IMR-90 (cell line): Measurements from ENCODE around the gene CTDP1. TPM values are rescaled to one million over a fixed set of nuclear protein-coding genes. Genes with fewer than 3 reads are reported as not detected.

ENCODE experiments used
- ATAC-seq: fragments of 200-7000 bp; cut with Tn5 transposase; 2 replicates; pipeline ENCODE4 v1.9.1; 2020; ENCODE audit warnings: low read depth, mild to moderate bottlenecking, moderate library complexity
- BruUV-seq: library from RNA; stranded (reverse); fragments of 400-500 nt; replicated peaks from 2 replicates; lab custom pipeline; 2021; lab: Mats Ljungman, UMichigan
- CTCF ChIA-PET: fragments of 300-600 bp; formaldehyde crosslinking; extraction: SDS; loops from one replicate; lab custom pipeline; 2021; ENCODE audit warnings: antibody characterized with exemption; lab: Yijun Ruan, JAX
- POLR2A ChIA-PET: fragments of 300-600 bp; sonication (Branson Sonifier 250); formaldehyde crosslinking; loops from one replicate; lab custom pipeline; 2022; ENCODE audit warnings: antibody characterized with exemption; ENCODE audit not compliant: unreplicated experiment; lab: Charles Lee
- DNase-seq: peaks from one replicate; pipeline ENCODE4 v3.0.0; 2013
- H2AFZ ChIP-seq: replicated peaks from 2 replicates; pipeline ENCODE3; 2013; ENCODE audit warnings: low read length, mild to moderate bottlenecking; ENCODE audit not compliant: poor library complexity
- H2AK5ac ChIP-seq: 2 replicates; pipeline ENCODE4 v1.6.1; 2013; ENCODE audit warnings: low read depth, low read length, inconsistent platforms
- H2AK9ac ChIP-seq: replicated peaks from 2 replicates; pipeline ENCODE3; 2013; ENCODE audit warnings: mild to moderate bottlenecking, low read depth, low read length, moderate library complexity; ENCODE audit not compliant: poor library complexity
- H2BK120ac ChIP-seq: 2 replicates; pipeline ENCODE4 v1.6.1; 2013; ENCODE audit warnings: low read depth, low read length, inconsistent platforms
- H2BK15ac ChIP-seq: 3 replicates; pipeline ENCODE4 v1.6.1; 2013; ENCODE audit warnings: low read depth, low read length, inconsistent platforms
- H2BK20ac ChIP-seq: 2 replicates; pipeline ENCODE4 v1.6.1; 2013; ENCODE audit warnings: low read depth, mild to moderate bottlenecking, inconsistent platforms, low read length, moderate library complexity
- H2BK5ac ChIP-seq: 2 replicates; pipeline ENCODE4 v1.6.1; 2013; ENCODE audit warnings: mild to moderate bottlenecking, low read depth, low read length, inconsistent platforms; ENCODE audit not compliant: poor library complexity, severe bottlenecking
- H3K14ac ChIP-seq: replicated peaks from 2 replicates; pipeline ENCODE4 v1.6.1; 2013; ENCODE audit warnings: low read depth, low read length, inconsistent platforms
- H3K18ac ChIP-seq: 2 replicates; pipeline ENCODE4 v1.6.1; 2013; ENCODE audit warnings: low read depth, low read length, control low read depth
- H3K23ac ChIP-seq: 2 replicates; pipeline ENCODE4 v1.6.1; 2013; ENCODE audit warnings: low read depth, low read length, inconsistent platforms
- H3K27ac ChIP-seq: 2 replicates; pipeline ENCODE4 v1.5.1; 2013; ENCODE audit warnings: mild to moderate bottlenecking, control low read depth, low read length; ENCODE audit not compliant: insufficient read depth
- H3K27me3 ChIP-seq: 2 replicates; pipeline ENCODE4 v1.6.1; 2013; ENCODE audit warnings: low read length; ENCODE audit not compliant: control insufficient read depth, insufficient read depth
- H3K36me3 ChIP-seq: 2 replicates; pipeline ENCODE4 v1.6.1; 2013; ENCODE audit warnings: low read length, mixed read lengths; ENCODE audit not compliant: control insufficient read depth, insufficient read depth
- H3K4ac ChIP-seq: 2 replicates; pipeline ENCODE4 v1.6.1; 2013; ENCODE audit warnings: low read depth, low read length, inconsistent platforms
- H3K4me1 ChIP-seq: 2 replicates; pipeline ENCODE4 v1.6.1; 2013; ENCODE audit warnings: low read length, mixed read lengths; ENCODE audit not compliant: control insufficient read depth, insufficient read depth
- H3K4me2 ChIP-seq: 2 replicates; pipeline ENCODE4 v1.6.1; 2013; ENCODE audit warnings: low read depth, mild to moderate bottlenecking, control low read depth, low read length, moderate library complexity
- H3K4me3 ChIP-seq: 2 replicates; pipeline ENCODE4 v1.5.1; 2013; ENCODE audit warnings: low read depth, mild to moderate bottlenecking, control low read depth, low read length, moderate library complexity; ENCODE audit not compliant: insufficient read depth
- H3K56ac ChIP-seq: 2 replicates; pipeline ENCODE4 v1.6.1; 2013; ENCODE audit warnings: low read length, inconsistent platforms; ENCODE audit not compliant: insufficient read depth; ENCODE audit errors: extremely low read depth
- H3K79me1 ChIP-seq, 2 experiments: 2 replicates each; pipeline ENCODE4 v1.6.1; 2013; ENCODE audit warnings: low read length in 2 of 2, inconsistent platforms in 1 of 2, low read depth in 1 of 2
- H3K9ac ChIP-seq: 2 replicates; pipeline ENCODE4 v1.6.1; 2013; ENCODE audit warnings: low read depth, low read length, control low read depth
- H3K9me1 ChIP-seq: 2 replicates; pipeline ENCODE4 v1.6.1; 2013; ENCODE audit warnings: low read length, inconsistent platforms; ENCODE audit not compliant: insufficient read depth
- H3K9me3 ChIP-seq: 2 replicates; pipeline ENCODE4 v1.6.1; 2013; ENCODE audit warnings: low read length; ENCODE audit not compliant: control insufficient read depth, insufficient read depth
- H4K20me1 ChIP-seq: 2 replicates; pipeline ENCODE4 v1.6.1; 2013; ENCODE audit warnings: low read length, inconsistent platforms; ENCODE audit not compliant: insufficient read depth
- H4K5ac ChIP-seq: 2 replicates; pipeline ENCODE4 v1.6.1; 2013; ENCODE audit warnings: mild to moderate bottlenecking, low read depth, low read length, control low read depth
- H4K8ac ChIP-seq, 2 experiments: 2 replicates each; pipeline ENCODE4 v1.6.1; 2013; ENCODE audit warnings: low read depth in 2 of 2, low read length in 2 of 2, control low read depth in 1 of 2, inconsistent platforms in 1 of 2
- H4K91ac ChIP-seq: 2 replicates; pipeline ENCODE4 v1.6.1; 2013; ENCODE audit warnings: low read depth, low read length, inconsistent platforms; ENCODE audit not compliant: insufficient read depth
- BHLHE40 ChIP-seq: fragments of 150-350 bp; IDR thresholded peaks from 2 replicates; pipeline ENCODE4 v1.6.1; 2016; ENCODE audit warnings: mild to moderate bottlenecking, low read depth, low read length
- CEBPB ChIP-seq: IDR thresholded peaks from 2 replicates; pipeline ENCODE4 v1.6.1; 2012; ENCODE audit warnings: low read depth, low read length, improper control_type of control experiment
- ELK1 ChIP-seq: fragments of 150-350 bp; IDR thresholded peaks from 2 replicates; pipeline ENCODE4 v1.6.1; 2016; ENCODE audit warnings: low read depth, mild to moderate bottlenecking, low read length, moderate library complexity, borderline replicate concordance
- FOS ChIP-seq: fragments of 150-350 bp; IDR thresholded peaks from 2 replicates; pipeline ENCODE4 v1.6.1; 2016; ENCODE audit warnings: low read depth, low read length
- MAFK ChIP-seq: IDR thresholded peaks from 2 replicates; pipeline ENCODE4 v1.6.1; 2012; ENCODE audit warnings: low read depth, low read length, improper control_type of control experiment
- MAZ ChIP-seq: IDR thresholded peaks from 2 replicates; pipeline ENCODE4 v1.6.1; 2012; ENCODE audit warnings: low read depth, mild to moderate bottlenecking, low read length, improper control_type of control experiment, moderate library complexity, borderline replicate concordance
- NFE2L2 ChIP-seq: fragments of 150-350 bp; IDR thresholded peaks from 2 replicates; pipeline ENCODE4 v1.6.1; 2016; ENCODE audit warnings: low read depth, mild to moderate bottlenecking, low read length
- POLR2A ChIP-seq: IDR thresholded peaks from 2 replicates; pipeline ENCODE4 v1.6.1; 2012; ENCODE audit warnings: mild to moderate bottlenecking, low read depth, low read length
- RAD21 ChIP-seq: IDR thresholded peaks from 2 replicates; pipeline ENCODE4 v1.6.1; 2012; ENCODE audit warnings: low read length, improper control_type of control experiment
- RCOR1 ChIP-seq: IDR thresholded peaks from 2 replicates; pipeline ENCODE4 v1.6.1; 2012; ENCODE audit warnings: mild to moderate bottlenecking, low read length, improper control_type of control experiment; ENCODE audit not compliant: insufficient replicate concordance
- RFX5 ChIP-seq: IDR thresholded peaks from 2 replicates; pipeline ENCODE4 v1.8.0; 2012; ENCODE audit warnings: low read depth, mild to moderate bottlenecking, low read length, moderate library complexity
- SMC3 ChIP-seq: fragments of 150-350 bp; IDR thresholded peaks from 2 replicates; pipeline ENCODE4 v1.6.1; 2016; ENCODE audit warnings: low read depth, mild to moderate bottlenecking, antibody characterized with exemption, low read length, moderate library complexity
- WGBS, 2 experiments: methylation state at CpG; one replicate each; pipeline versions ENCODE4 v1.1.5 to v1.1.7; 2013; ENCODE audit warnings: missing lambda C conversion rate in 2 of 2; ENCODE audit not compliant: insufficient read length in 1 of 2; ENCODE audit errors: extremely low coverage in 2 of 2; 5-methylcytosine and 5-hydroxymethylcytosine counted together
- dilution Hi-C: fragments of 300-500 bp; cut with HindIII; formaldehyde crosslinking; loops from one replicate; pipeline ENCODE4 v1.14.3; 2018; ENCODE audit warnings: low sequenced_read_pairs; ENCODE audit not compliant: unreplicated experiment
- in situ Hi-C: fragments of 300-500 bp; cut with MboI; formaldehyde crosslinking; loops from 3 replicates; pipeline ENCODE4 v1.14.3; 2019; ENCODE audit warnings: low sequenced_read_pairs, inconsistent platforms, mixed read lengths
- intact Hi-C: fragments of 100-400 bp; cut with micrococcal nuclease; formaldehyde crosslinking; loops from 2 replicates; pipeline ENCODE4 v1.10.0; 2022
- polyA plus RNA-seq, 3 experiments: library from polyadenylated mRNA; depleted of rRNA; stranded (reverse); fragments of >200 nt; gene quantifications; 2 replicates each; pipeline ENCODE4 v1.2.3, GENCODE V29; 2012; ENCODE audit warnings: low replicate concordance in 1 of 3
- total RNA-seq: library from RNA; depleted of rRNA; stranded (reverse); fragments of >200 nt; gene quantifications from 2 replicates; pipeline ENCODE4 v1.2.3, GENCODE V29; 2012

Gene CTDP1
- total and polyA plus RNA-seq, 2 of the 4 experiments (the other 2 are of a cell fraction): 13.4 to 17.6 TPM

DNA sequence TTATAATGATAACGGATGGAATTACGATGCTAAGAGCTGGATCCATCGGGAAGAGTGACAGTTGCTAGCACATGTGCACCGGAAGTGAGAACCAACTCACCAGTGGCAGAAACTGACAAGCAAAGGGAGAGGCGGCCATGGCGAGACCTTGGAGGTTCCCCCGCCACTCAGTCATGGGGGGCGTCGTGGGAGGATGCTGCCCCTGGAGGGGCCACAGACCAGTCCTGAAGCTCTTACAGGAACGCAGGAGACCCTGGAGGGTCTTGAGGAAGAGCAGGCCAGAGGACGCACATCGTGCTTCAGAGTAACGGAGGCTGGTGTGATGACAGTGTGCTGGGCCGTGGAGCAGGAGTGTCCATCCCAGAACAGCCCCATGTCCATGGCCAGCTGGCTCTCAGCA is 65.0 kb downstream of the CTDP1 start:
- ATAC-seq: no peak
- BruUV-seq: no TSS peak
- H3K36me3 ChIP-seq: peaks cover 31% of the 10 kb centered on the region

More for the DNA sequence above, 65.0 kb downstream of the CTDP1 start:
- WGBS, 2 experiments: 94% methylated on average over 12 of the region's 14 CpGs; no CpG with 5 or more reads in 1 of the 2 experiments
- TF ChIP-seq FOS (no peak), SMC3 (no peak), MAZ (no peak), MAFK (no peak), POLR2A (no peak), ELK1 (no peak), RCOR1 (no peak), RAD21 (no peak), RFX5 (no peak), BHLHE40 (no peak), NFE2L2 (no peak), CEBPB (no peak)
- no peak overlapping the region for H3K4me2 ChIP-seq
- H3K56ac ChIP-seq: no peak overlapping the region
- H2BK15ac ChIP-seq: no peak overlapping the region
- ChIA-PET POLR2A (no interaction called here), CTCF (no interaction called here)
- H3K9ac ChIP-seq: no peak overlapping the region
- intact Hi-C loops (no loop called here), dilution Hi-C loops (no loop called here), in situ Hi-C loops (no loop called here)
- H2BK5ac ChIP-seq: no peak overlapping the region
- H2AFZ ChIP-seq: no peak overlapping the region
- H4K91ac ChIP-seq: no peak overlapping the region
- no peak overlapping the region for H3K18ac ChIP-seq
- H3K27me3 ChIP-seq: no peaks in the 10 kb centered on the region
- no peak overlapping the region for H3K14ac ChIP-seq
- H3K4me1 ChIP-seq: no peaks in the 10 kb centered on the region
- no peak overlapping the region for H3K4me3 ChIP-seq
- H3K79me1 ChIP-seq: peaks cover 0 to 21% of the 10 kb centered on the region in 2 experiments; a peak in 2 of 4 replicates
- H4K8ac ChIP-seq: no peak overlapping the region
- H3K27ac ChIP-seq: no peak overlapping the region
- H3K9me3 ChIP-seq: no peaks in the 10 kb centered on the region; the same call in 1 of the 2 replicates
- DNase-seq: no peak
- H4K5ac ChIP-seq: no peak overlapping the region
- H3K23ac ChIP-seq: no peak overlapping the region
- H4K20me1 ChIP-seq: no peaks in the 10 kb centered on the region
- H3K4ac ChIP-seq: no peak overlapping the region
- no peak overlapping the region for H2BK20ac ChIP-seq
- H2BK120ac ChIP-seq: no peak overlapping the region
- no peak overlapping the region for H2AK9ac ChIP-seq
- no peak overlapping the region for H2AK5ac ChIP-seq
- H3K9me1 ChIP-seq: no peaks in the 10 kb centered on the region; the same call in 1 of the 2 replicates
